ENCODE results near the gene OSBP2. TPM values are rescaled to one million over a fixed set of nuclear protein-coding genes. Genes with fewer than 3 reads are reported as not detected.

The OSBP2 gene
- total and polyA plus RNA-seq, 10 of the 15 experiments (the other 5 are each of a cell fraction or from before 2014, with no cell fraction given): 0.11 to 7.7 (median 3.6) TPM

GRCh38 chr22:30922151-30922611 lies 227.5 kb downstream of the OSBP2 start (continued):
- TF ChIP-seq, protein P1, sequence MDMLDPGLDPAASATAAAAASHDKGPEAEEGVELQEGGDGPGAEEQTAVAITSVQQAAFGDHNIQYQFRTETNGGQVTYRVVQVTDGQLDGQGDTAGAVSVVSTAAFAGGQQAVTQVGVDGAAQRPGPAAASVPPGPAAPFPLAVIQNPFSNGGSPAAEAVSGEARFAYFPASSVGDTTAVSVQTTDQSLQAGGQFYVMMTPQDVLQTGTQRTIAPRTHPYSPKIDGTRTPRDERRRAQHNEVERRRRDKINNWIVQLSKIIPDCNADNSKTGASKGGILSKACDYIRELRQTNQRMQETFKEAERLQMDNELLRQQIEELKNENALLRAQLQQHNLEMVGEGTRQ (IDR thresholded peaks at IDR 0.05; ENCODE audit: borderline replicate concordance, low read depth, low read length): peak; percentile 77
- TF ChIP-seq TCF7 (IDR thresholded peaks at IDR 0.05; ENCODE audit: borderline replicate concordance) (no peak), BMI1 (IDR thresholded peaks at IDR 0.05; ENCODE audit: borderline replicate concordance) (no peak), STAT3 (IDR thresholded peaks at IDR 0.05; ENCODE audit: low read depth, low read length) (no peak), BCL3 (IDR thresholded peaks at IDR 0.05; ENCODE audit: borderline replicate concordance, insufficient read depth, low read depth, low read length, poor library complexity, severe bottlenecking) (no peak), SREBF1 (IDR thresholded peaks at IDR 0.05; ENCODE audit: low read length) (no peak), E2F8 (IDR thresholded peaks at IDR 0.05; ENCODE audit: low read depth, partially characterized antibody) (peak; percentile 55), MTA2 (IDR thresholded peaks at IDR 0.05; ENCODE audit: low read depth) (0 out of 2 replicates have a peak, but pooled peaks have one; percentile 8), ZNF384 (IDR thresholded peaks at IDR 0.05; ENCODE audit: borderline replicate concordance, low read depth, low read length) (no peak), BRCA1 (IDR thresholded peaks at IDR 0.05; ENCODE audit: low read depth, low read length) (0 out of 2 replicates have a peak, but pooled peaks have one; percentile 37), FOXM1 (IDR thresholded peaks at IDR 0.05; ENCODE audit: low read depth, low read length) (no peak), CREM (IDR thresholded peaks at IDR 0.05; ENCODE audit: low read depth) (peak; percentile 40; the same call in 1 of the 2 replicates), ZBTB4 (CRISPR knock-in tag; IDR thresholded peaks at IDR 0.05) (peak; percentile 45; the same call in 1 of the 2 replicates), TARDBP (IDR thresholded peaks at IDR 0.05; ENCODE audit: borderline replicate concordance) (no peak), SUZ12 (IDR thresholded peaks at IDR 0.05; ENCODE audit: unreplicated experiment) (no peak), POLR2AphosphoS5 (IDR thresholded peaks at IDR 0.05; ENCODE audit: low read length) (peak; percentile 82), NFYB (IDR thresholded peaks at IDR 0.05; ENCODE audit: insufficient read depth, low read depth, low read length) (no peak), ZNF207 (IDR thresholded peaks at IDR 0.05; ENCODE audit: borderline replicate concordance) (0 out of 2 replicates have a peak, but pooled peaks have one; percentile 21)
